Spinal cord (tissue), 10 donors: ENCODE measurements around the gene SPG11. TPM values are rescaled to one million over a fixed set of nuclear protein-coding genes. Genes with fewer than 3 reads are reported as not detected.
"Not testable (repeated sequence)": the region's sequence is repeated elsewhere in the genome, so short reads cannot be mapped to it uniquely, and the experiment has no call there.

ENCODE experiments used
- DNase-seq, 6 donors: peaks; one replicate each; pipeline versions ENCODE4 v3.0.0 to v3.0.0-alpha.2; 2013 to 2015; ENCODE audit warnings: low spot score in 6 of 6, low read depth in 4 of 6
- H3K27ac ChIP-seq: one replicate; pipeline ENCODE4 v1.5.1; 2013; ENCODE audit warnings: low read depth, low read length, control low read depth
- H3K27me3 ChIP-seq: one replicate; pipeline ENCODE4 v1.6.1; 2013; ENCODE audit warnings: low read length; ENCODE audit not compliant: control insufficient read depth, insufficient read depth
- H3K36me3 ChIP-seq: one replicate; pipeline ENCODE4 v1.6.1; 2013; ENCODE audit warnings: low read length; ENCODE audit not compliant: control insufficient read depth, insufficient read depth
- H3K4me1 ChIP-seq: one replicate; pipeline ENCODE4 v1.6.1; 2013; ENCODE audit warnings: low read length; ENCODE audit not compliant: control insufficient read depth, insufficient read depth
- H3K4me3 ChIP-seq: one replicate; pipeline ENCODE4 v1.5.1; 2013; ENCODE audit warnings: low read depth, low read length, control low read depth
- H3K9me3 ChIP-seq: one replicate; pipeline ENCODE4 v1.6.1; 2013; ENCODE audit warnings: low read length; ENCODE audit not compliant: control insufficient read depth, insufficient read depth
- WGBS: methylation state at CpG from one replicate; pipeline ENCODE4 v1.1.5; 2013; ENCODE audit warnings: missing lambda C conversion rate; ENCODE audit not compliant: insufficient coverage; 5-methylcytosine and 5-hydroxymethylcytosine counted together
- polyA plus RNA-seq, 2 donors: library from polyadenylated mRNA; unstranded; fragments of 120-200 nt; gene quantifications; one replicate each; pipeline ENCODE4 v1.2.1, GENCODE V29; 2013; ENCODE audit not compliant: insufficient read length in 2 of 2
- total RNA-seq, 2 donors: library from RNA; depleted of rRNA in 1 of 2; stranded (reverse); fragments of 120-200 nt in 1 of 2; fragments of >200 nt in 1 of 2; gene quantifications; one replicate each; pipeline versions ENCODE4 v1.2.3 to v1.2.4, GENCODE V29; 2013 to 2014
- donor health status: healthy.

SPG11 gene
- total and polyA plus RNA-seq, 4 donors: 63.0 to 87.9 (median 81.2) TPM

- no peak overlapping the region for H3K4me3 ChIP-seq
- DNase-seq: no peak
- no peaks in the 10 kb centered on the region for H3K27me3 ChIP-seq
- H3K27ac ChIP-seq: no peak overlapping the region
- WGBS: 100% methylated on average over 1 of the region's 5 CpGs
- H3K9me3 ChIP-seq: no peaks in the 10 kb centered on the region
- no peaks in the 10 kb centered on the region for H3K4me1 ChIP-seq
- peaks cover 49% of the 10 kb centered on the region for H3K36me3 ChIP-seq
These were observed 29.9 kb downstream of the SPG11 start for GRCh38 chr15:44633603-44634002.

GRCh38 chr15:44625286-44625685 lies 38.2 kb downstream of the SPG11 start:
- no CpG with 5 or more reads among the region's 2 CpGs for WGBS
- H3K4me1 ChIP-seq, H3K27me3 ChIP-seq, H3K4me3 ChIP-seq, H3K27ac ChIP-seq, H3K9me3 ChIP-seq, DNase-seq: not testable (repeated sequence)
- peaks cover 26% of the 10 kb centered on the region for H3K36me3 ChIP-seq

GRCh38 chr15:44623178-44623577 lies 40.3 kb downstream of the SPG11 start:
- no peaks in the 10 kb centered on the region for H3K27me3 ChIP-seq
- H3K9me3 ChIP-seq: no peaks in the 10 kb centered on the region
- H3K27ac ChIP-seq: no peak overlapping the region
- no peaks in the 10 kb centered on the region for H3K4me1 ChIP-seq
- no peak overlapping the region for H3K4me3 ChIP-seq
- H3K36me3 ChIP-seq: peaks cover 25% of the 10 kb centered on the region
- DNase-seq: no peak

- H3K4me3 ChIP-seq: no peak overlapping the region
- H3K27me3 ChIP-seq: no peaks in the 10 kb centered on the region
- no peaks in the 10 kb centered on the region for H3K9me3 ChIP-seq
- no CpG with 5 or more reads among the region's 1 CpG for WGBS
- peaks cover 27% of the 10 kb centered on the region for H3K36me3 ChIP-seq
- no peak for DNase-seq
- no peaks in the 10 kb centered on the region for H3K4me1 ChIP-seq
- H3K27ac ChIP-seq: no peak overlapping the region
These were observed 43.4 kb downstream of the SPG11 start for GRCh38 chr15:44620081-44620480.

GRCh38 chr15:44616974-44617373 lies 46.5 kb downstream of the SPG11 start:
- no CpG with 5 or more reads among the region's 2 CpGs for WGBS
- DNase-seq: no peak
- Histone ChIP-seq H3K36me3 (peaks cover 32% of the 10 kb centered on the region), H3K27ac (no peak overlapping the region), H3K4me1 (no peaks in the 10 kb centered on the region), H3K4me3 (no peak overlapping the region), H3K27me3 (no peaks in the 10 kb centered on the region), H3K9me3 (no peaks in the 10 kb centered on the region)

GRCh38 chr15:44606740-44607139 lies 56.7 kb downstream of the SPG11 start:
- DNase-seq: no peak
- WGBS: no CpG with 5 or more reads among the region's 1 CpG
- H3K36me3 ChIP-seq: peaks cover 15% of the 10 kb centered on the region
- H3K27me3 ChIP-seq: no peaks in the 10 kb centered on the region
- no peak overlapping the region for H3K27ac ChIP-seq
- no peaks in the 10 kb centered on the region for H3K9me3 ChIP-seq
- no peak overlapping the region for H3K4me3 ChIP-seq
- H3K4me1 ChIP-seq: no peaks in the 10 kb centered on the region

GRCh38 chr15:44603126-44603525 lies 60.3 kb downstream of the SPG11 start:
- Histone ChIP-seq H3K9me3 (no peaks in the 10 kb centered on the region), H3K4me1 (no peaks in the 10 kb centered on the region), H3K36me3 (peaks cover 11% of the 10 kb centered on the region), H3K4me3 (no peak overlapping the region), H3K27me3 (no peaks in the 10 kb centered on the region), H3K27ac (no peak overlapping the region)
- WGBS: 100% methylated on average over 1 of the region's 2 CpGs
- no peak for DNase-seq

- H3K4me1 ChIP-seq: no peaks in the 10 kb centered on the region
- peaks cover 31% of the 10 kb centered on the region for H3K36me3 ChIP-seq
- no peaks in the 10 kb centered on the region for H3K9me3 ChIP-seq
- H3K27ac ChIP-seq: no peak overlapping the region
- H3K27me3 ChIP-seq: no peaks in the 10 kb centered on the region
- H3K4me3 ChIP-seq: no peak overlapping the region
- WGBS: 89% methylated on average over 3 of the region's 5 CpGs
- DNase-seq: no peak
These were observed 64.6 kb downstream of the SPG11 start for GRCh38 chr15:44598892-44599291.

GRCh38 chr15:44598066-44598465 lies 65.4 kb downstream of the SPG11 start:
- DNase-seq: no peak
- no CpG with 5 or more reads among the region's 1 CpG for WGBS
- no peaks in the 10 kb centered on the region for H3K27me3 ChIP-seq
- H3K36me3 ChIP-seq: peaks cover 39% of the 10 kb centered on the region
- no peak overlapping the region for H3K4me3 ChIP-seq
- H3K27ac ChIP-seq: no peak overlapping the region
- H3K4me1 ChIP-seq: no peaks in the 10 kb centered on the region
- no peaks in the 10 kb centered on the region for H3K9me3 ChIP-seq

- Histone ChIP-seq H3K27me3 (no peaks in the 10 kb centered on the region), H3K4me1 (no peaks in the 10 kb centered on the region), H3K4me3 (no peak overlapping the region), H3K36me3 (peaks cover 50% of the 10 kb centered on the region), H3K27ac (no peak overlapping the region), H3K9me3 (no peaks in the 10 kb centered on the region)
- WGBS: no CpG with 5 or more reads among the region's 1 CpG
- no peak for DNase-seq
These were observed 66.9 kb downstream of the SPG11 start for GRCh38 chr15:44596511-44597010.
